Adrenal gland (tissue), 12 donors: ENCODE measurements around the gene NCBP2. TPM values are rescaled to one million over a fixed set of nuclear protein-coding genes. Genes with fewer than 3 reads are reported as not detected.

Experiments
- DNase-seq, 7 donors: peaks; one replicate each; pipeline ENCODE4 v3.0.0-alpha.2; 2019 to 2020
- H3K27ac ChIP-seq, 5 donors: fragments of 200-600 bp; sonication (generic) in 4 of 5; 1 replicate in 3 of 5; 2 replicates in 2 of 5; pipeline versions ENCODE4 v1.5.1 to v1.8.0; 2016 to 2020; ENCODE audit warnings: mild to moderate bottlenecking in 1 of 5
- H3K27me3 ChIP-seq: fragments of 200-600 bp; 2 replicates; pipeline ENCODE4 v1.8.0; 2021
- H3K36me3 ChIP-seq, 2 donors: fragments of 200-600 bp; replicated peaks in 1 of 2; 1 replicate in 1 of 2; 2 replicates in 1 of 2; pipeline versions ENCODE4 v1.5.1 to v1.8.0; 2018 to 2022
- H3K4me1 ChIP-seq, 2 donors: fragments of 200-600 bp; replicated peaks in 1 of 2; 1 replicate in 1 of 2; 2 replicates in 1 of 2; pipeline versions ENCODE4 v1.5.1 to v1.8.0; 2018 to 2021
- H3K4me3 ChIP-seq, 4 donors: fragments of 200-600 bp; sonication (generic) in 3 of 4; one replicate each; pipeline ENCODE4 v1.5.1; 2016 to 2018
- H3K9me3 ChIP-seq, 3 donors: fragments of 200-600 bp; sonication (generic) in 1 of 3; replicated peaks in 1 of 3; 1 replicate in 2 of 3; 2 replicates in 1 of 3; pipeline versions ENCODE4 v1.5.1 to v1.8.0; 2016 to 2021
- CTCF ChIP-seq, 6 experiments: fragments of 450-650 bp in 4 of 6; fragments of 200-600 bp in 2 of 6; sonication (generic) in 1 of 6; IDR thresholded peaks; 1 replicate in 5 of 6; 2 replicates in 1 of 6; pipeline versions ENCODE4 v1.5.1 to v1.8.0; 2016 to 2021; ENCODE audit warnings: antibody characterized with exemption in 6 of 6, mild to moderate bottlenecking in 2 of 6, moderate library complexity in 1 of 6
- POLR2A ChIP-seq, 2 donors: fragments of 450-650 bp; IDR thresholded peaks; one replicate each; pipeline ENCODE4 v1.6.1; 2017; ENCODE audit warnings: antibody characterized with exemption in 2 of 2, mild to moderate bottlenecking in 2 of 2, moderate library complexity in 1 of 2
- WGBS, 4 donors: extraction: QIAGEN DNeasy Blood & Tissue Kit in 2 of 4; methylation state at CpG; one replicate each; pipeline versions ENCODE4 v1.1.5 to v1.1.7; 2013 to 2017; 5-methylcytosine and 5-hydroxymethylcytosine counted together
- intact Hi-C, 2 donors: fragments of 100-400 bp; cut with DNase I; formaldehyde crosslinking; loops; one replicate each; pipeline versions ENCODE4 v1.14.1 to v1.15.0; 2022 to 2023
- polyA plus RNA-seq, 3 donors: library from polyadenylated mRNA; stranded (reverse); fragments of 200-250 nt in 2 of 3; fragments of 350-450 nt in 1 of 3; fragmentation: Illumina TruSeq in 1 of 3; extraction: RNeasy Lipid Tissue Mini Kit (QIAGEN cat#74804) in 1 of 3; gene quantifications; one replicate each; pipeline ENCODE4 v1.2.3, GENCODE V29; 2013 to 2014
- total RNA-seq, 9 donors: library from RNA; depleted of rRNA in 4 of 9; stranded (reverse); fragments of >200 nt in 4 of 9; fragments of 120-200 nt in 1 of 9; fragmentation: NEBNext Ultra II Directional in 1 of 9; extraction: Animal tissue kit (Norgen Biotek cat#: 25700) in 1 of 9; gene quantifications; one replicate each; pipeline versions ENCODE4 v1.1.0 to v1.2.4, GENCODE V29; 2013 to 2023
- donor health status: healthy with polysubstance abuse.
- donor health status: Bipolar disorder and iron deficiency.
- donor health status: DM: yes; HTN: yes; CAD: no.
- donor health status: DM: no; HTN: no; CAD: no.
- donor health status: DM: no; HTN: no; CAD: no.
- donor health status: DM: yes; HTN: yes; CAD: no.

NCBP2 gene
- total and polyA plus RNA-seq, 12 donors: 38.5 to 100 (median 56.7) TPM

DNA sequence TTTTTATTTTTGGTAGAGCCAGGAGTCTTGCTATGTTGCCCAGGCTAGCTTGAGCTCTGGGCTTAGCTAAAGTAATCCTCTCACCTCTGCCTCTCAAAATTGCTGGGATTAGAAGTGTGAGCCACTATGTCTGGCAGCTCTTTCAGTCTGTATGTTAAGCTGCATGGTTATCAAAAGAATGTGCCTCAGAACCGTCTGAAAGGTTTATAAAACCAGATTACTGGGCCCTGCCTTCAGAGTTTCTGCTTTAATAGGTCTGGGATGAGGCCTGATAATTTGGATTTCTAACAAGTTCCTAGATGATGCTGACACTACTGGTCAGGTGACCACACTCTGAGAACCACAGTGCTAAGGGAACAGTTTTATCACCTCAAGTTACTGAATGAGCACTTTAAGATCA lies 40.0 kb downstream of the NCBP2 start:
- intact Hi-C loops: no loop called here
- no peak for DNase-seq

DNA sequence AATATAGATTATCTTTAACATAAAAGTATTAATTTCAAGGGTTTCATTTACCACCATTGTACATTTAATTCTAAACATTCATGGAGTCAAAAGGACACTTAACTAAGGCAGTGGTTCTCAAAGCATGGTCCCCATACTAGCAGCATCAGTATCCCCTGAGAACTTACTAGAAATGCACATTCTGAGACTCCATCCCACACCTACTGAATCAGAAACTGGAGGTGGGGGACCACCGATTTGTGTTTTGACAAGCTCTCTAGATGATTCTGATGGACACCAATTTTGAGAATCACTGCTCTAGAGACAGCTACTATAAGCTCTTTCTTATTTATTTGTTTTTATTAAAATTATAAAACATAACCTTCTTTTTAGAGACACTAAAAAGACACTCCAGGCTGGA lies 40.6 kb downstream of the NCBP2 start:
- Histone ChIP-seq H3K27ac (no peak overlapping the region), H3K4me1 (no peaks in the 10 kb centered on the region), H3K9me3 (no peaks in the 10 kb centered on the region), H3K4me3 (no peak overlapping the region), H3K27me3 (no peaks in the 10 kb centered on the region), H3K36me3 (peaks cover 0 to 50% of the 10 kb centered on the region in 2 donors)
- whole genome bisulfite sequencing, 4 donors: 86 to 100% (median 89%) methylated on average over 1 of the region's 1 CpG
- no peak for DNase-seq
- TF ChIP-seq CTCF (IDR thresholded peaks at IDR 0.05) (no peak), POLR2A (IDR thresholded peaks at IDR 0.05) (no peak)
- intact Hi-C loops: no loop called here

More for the DNA sequence above, 40.0 kb downstream of the NCBP2 start:
- TF ChIP-seq POLR2A (IDR thresholded peaks at IDR 0.05): no peak
- TF ChIP-seq CTCF (IDR thresholded peaks at IDR 0.05): no peak
- no peaks in the 10 kb centered on the region for H3K27me3 ChIP-seq
- H3K4me1 ChIP-seq: no peaks in the 10 kb centered on the region
- H3K36me3 ChIP-seq: peaks cover 0 to 50% of the 10 kb centered on the region in 2 donors
- H3K9me3 ChIP-seq: no peaks in the 10 kb centered on the region
- no peak overlapping the region for H3K4me3 ChIP-seq
- WGBS, 4 donors: 82 to 100% (median 86%) methylated on average over 1 of the region's 1 CpG
- no peak overlapping the region for H3K27ac ChIP-seq

GRCh38 chr3:196896229-196896628 lies 46.1 kb downstream of the NCBP2 start:
- intact Hi-C loops: no loop called here
- 91 to 97% (median 97%) methylated on average over 6 of the region's 6 CpGs for WGBS, 4 donors
- Histone ChIP-seq H3K27ac (no peak overlapping the region), H3K27me3 (no peaks in the 10 kb centered on the region), H3K4me1 (peaks cover 0 to 5% of the 10 kb centered on the region in 2 donors), H3K9me3 (no peaks in the 10 kb centered on the region), H3K36me3 (peaks cover 0 to 13% of the 10 kb centered on the region in 2 donors), H3K4me3 (no peak overlapping the region)
- DNase-seq: no peak
- TF ChIP-seq CTCF (IDR thresholded peaks at IDR 0.05) (no peak), POLR2A (IDR thresholded peaks at IDR 0.05) (no peak)

GRCh38 chr3:196894557-196895295 lies 47.6 kb downstream of the NCBP2 start:
- H3K4me1 ChIP-seq: peaks cover 0 to 5% of the 10 kb centered on the region in 2 donors
- intact Hi-C loops: no loop called here
- H3K27me3 ChIP-seq: no peaks in the 10 kb centered on the region
- no peak overlapping the region for H3K4me3 ChIP-seq
- no peaks in the 10 kb centered on the region for H3K9me3 ChIP-seq
- 93 to 95% (median 94%) methylated on average over 13 of the region's 13 CpGs for WGBS, 4 donors
- TF ChIP-seq POLR2A (IDR thresholded peaks at IDR 0.05): no peak
- no peak for TF ChIP-seq CTCF (IDR thresholded peaks at IDR 0.05)
- no peak overlapping the region for H3K27ac ChIP-seq
- no peaks in the 10 kb centered on the region for H3K36me3 ChIP-seq
- DNase-seq: no peak
